Stomach (tissue), 4 donors: ENCODE data around the gene RTCA.

ENCODE experiments used
- CTCF ChIP-seq, 7 experiments: fragments of 450-650 bp in 4 of 7; fragments of 200-600 bp in 3 of 7; sonication (generic) in 3 of 7; IDR thresholded peaks; one replicate each; pipeline ENCODE4 v1.5.1; 2016 to 2019; ENCODE audit warnings: antibody characterized with exemption in 7 of 7, control low read depth in 2 of 7, mild to moderate bottlenecking in 1 of 7
- EP300 ChIP-seq: sonication (generic); formaldehyde crosslinking; IDR thresholded peaks from one replicate; pipeline ENCODE4 v1.6.1; 2017; ENCODE audit warnings: antibody characterized with exemption
- POLR2A ChIP-seq, 4 donors: fragments of 450-650 bp; IDR thresholded peaks; one replicate each; pipeline ENCODE4 v1.6.1; 2016; ENCODE audit warnings: antibody characterized with exemption in 4 of 4, control low read depth in 2 of 4, mild to moderate bottlenecking in 1 of 4, moderate library complexity in 1 of 4

DNA sequence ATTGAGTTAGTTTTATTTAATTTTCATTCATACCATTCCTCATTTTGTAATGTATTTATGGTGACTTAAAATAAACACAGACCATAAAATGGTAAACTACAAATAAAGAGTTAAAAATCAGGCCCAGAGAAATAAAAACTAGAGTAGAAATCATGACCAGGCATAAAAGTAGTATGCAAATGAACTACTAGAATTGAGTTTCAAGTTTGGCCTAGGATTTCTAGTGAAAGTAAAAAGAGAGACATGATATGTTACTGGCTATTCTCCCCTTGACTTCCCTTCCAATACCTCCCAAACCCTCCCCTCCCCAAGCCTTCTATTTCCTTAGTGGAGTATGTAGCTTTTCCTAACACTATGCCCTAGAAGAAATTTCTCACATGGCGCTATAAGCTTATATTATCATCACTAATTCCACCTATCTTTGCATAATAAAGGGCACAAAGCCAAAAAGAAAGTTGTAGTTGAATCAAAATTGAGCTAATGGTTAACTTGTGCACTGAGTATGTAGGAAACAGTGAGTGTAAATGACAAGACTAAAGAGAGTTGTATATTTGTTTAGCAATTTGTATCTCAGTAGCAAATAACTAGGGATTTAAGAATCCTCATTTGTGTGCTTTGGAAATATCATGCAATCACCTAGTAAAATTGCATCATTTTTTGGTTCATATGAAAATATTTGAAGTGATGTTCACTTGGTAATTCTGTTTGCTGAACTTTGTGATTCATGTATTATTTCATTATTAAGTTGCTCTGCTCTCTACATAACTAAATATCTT is 56.6 kb downstream of the RTCA start:
- no peak for TF ChIP-seq POLR2A (IDR thresholded peaks at IDR 0.05)
- no peak for TF ChIP-seq CTCF (IDR thresholded peaks at IDR 0.05)
- TF ChIP-seq EP300 = no peak
